ENCODE results near the gene PLA1A. TPM values are rescaled to one million over a fixed set of nuclear protein-coding genes. Genes with fewer than 3 reads are reported as not detected.

PLA1A gene
- total RNA-seq, 3 donors from 2014 or later = 0.59 to 4.9 (median 2.1) TPM

- intact Hi-C loops (cut with DNase I; ENCODE audit: low total_unique reads) = no loop called here
- no peaks in the 10 kb centered on the region for H3K36me3 ChIP-seq
- H3K27me3 ChIP-seq = no peaks in the 10 kb centered on the region
- no peak for TF ChIP-seq POLR2AphosphoS5 (IDR thresholded peaks at IDR 0.05)
- no peak for TF ChIP-seq POLR2A (IDR thresholded peaks at IDR 0.05)
- TF ChIP-seq CTCF (IDR thresholded peaks at IDR 0.05) = no peak
- H3K4me1 ChIP-seq = no peaks in the 10 kb centered on the region
- H3K27ac ChIP-seq = peak overlapping the region in 1 of 2 donors; percentile 85
- no peak overlapping the region for H3K4me3 ChIP-seq
- no peak for DNase-seq (ENCODE audit: low spot score in 2 of 2)
- no peaks in the 10 kb centered on the region for H3K9me3 ChIP-seq
These were observed 38.0 kb downstream of the PLA1A start for GRCh38 chr3:119635719-119636118.

GRCh38 chr3:119636249-119636648 is 38.6 kb downstream of the PLA1A start:
- peak overlapping the region in 1 of 2 donors; percentile 85 for H3K27ac ChIP-seq
- H3K36me3 ChIP-seq = no peaks in the 10 kb centered on the region
- no peaks in the 10 kb centered on the region for H3K9me3 ChIP-seq
- TF ChIP-seq POLR2A (IDR thresholded peaks at IDR 0.05) (no peak), POLR2AphosphoS5 (IDR thresholded peaks at IDR 0.05) (no peak), CTCF (IDR thresholded peaks at IDR 0.05) (no peak)
- H3K27me3 ChIP-seq = no peaks in the 10 kb centered on the region
- H3K4me3 ChIP-seq = no peak overlapping the region
- intact Hi-C loops (cut with DNase I; ENCODE audit: low total_unique reads) = no loop called here
- H3K4me1 ChIP-seq = no peaks in the 10 kb centered on the region
- no peak for DNase-seq (ENCODE audit: low spot score in 2 of 2)

GRCh38 chr3:119636891-119637611 is 39.4 kb downstream of the PLA1A start:
- no peak for DNase-seq (ENCODE audit: low spot score in 2 of 2)
- Histone ChIP-seq H3K9me3 (no peaks in the 10 kb centered on the region), H3K4me3 (no peak overlapping the region), H3K36me3 (no peaks in the 10 kb centered on the region), H3K27ac (peak overlapping the region; percentile 64 to 85), H3K27me3 (no peaks in the 10 kb centered on the region), H3K4me1 (no peaks in the 10 kb centered on the region)
- intact Hi-C loops (cut with DNase I; ENCODE audit: low total_unique reads) = no loop called here
- TF ChIP-seq POLR2AphosphoS5 (IDR thresholded peaks at IDR 0.05) = no peak

- Histone ChIP-seq H3K4me3 (no peak overlapping the region), H3K27ac (peak overlapping the region; percentile 64 to 85), H3K27me3 (no peaks in the 10 kb centered on the region), H3K9me3 (no peaks in the 10 kb centered on the region), H3K36me3 (no peaks in the 10 kb centered on the region), H3K4me1 (no peaks in the 10 kb centered on the region)
- no peak for TF ChIP-seq POLR2A (IDR thresholded peaks at IDR 0.05)
- no peak for TF ChIP-seq POLR2AphosphoS5 (IDR thresholded peaks at IDR 0.05)
- TF ChIP-seq CTCF (IDR thresholded peaks at IDR 0.05) = no peak
- intact Hi-C loops (cut with DNase I; ENCODE audit: low total_unique reads) = no loop called here
- no peak for DNase-seq (ENCODE audit: low spot score in 2 of 2)
These were observed 40.2 kb downstream of the PLA1A start for GRCh38 chr3:119637679-119638477.

GRCh38 chr3:119639494-119640350 is 42.0 kb downstream of the PLA1A start:
- no peak overlapping the region for H3K4me3 ChIP-seq
- intact Hi-C loops (cut with DNase I; ENCODE audit: low total_unique reads) = no loop called here
- H3K27ac ChIP-seq = peak overlapping the region in 1 of 2 donors; percentile 85
- TF ChIP-seq CTCF (IDR thresholded peaks at IDR 0.05) (no peak), POLR2A (IDR thresholded peaks at IDR 0.05) (no peak), POLR2AphosphoS5 (IDR thresholded peaks at IDR 0.05) (no peak)
- H3K4me1 ChIP-seq = no peaks in the 10 kb centered on the region
- H3K9me3 ChIP-seq = no peaks in the 10 kb centered on the region
- DNase-seq (ENCODE audit: low spot score in 2 of 2) = no peak
- H3K27me3 ChIP-seq = no peaks in the 10 kb centered on the region
- no peaks in the 10 kb centered on the region for H3K36me3 ChIP-seq
